A549 (cell line): ENCODE measurements around the gene KCNN4. TPM values are rescaled to one million over a fixed set of nuclear protein-coding genes. Genes with fewer than 3 reads are reported as not detected.

Source experiments
- ATAC-seq, 2 experiments: fragments of 200-7000 bp in 1 of 2; fragments of >200 bp in 1 of 2; cut with Nextera tagmentation in 1 of 2; cut with Tn5 transposase in 1 of 2; 3 replicates each; pipeline versions ENCODE4 v1.8.0 to v1.9.1; 2018 to 2020; ENCODE audit warnings: mild to moderate bottlenecking in 1 of 2, moderate library complexity in 1 of 2
- CTCF ChIA-PET: fragments of 300-600 bp; sonication (Branson Sonifier 250); formaldehyde crosslinking; extraction: SDS; loops from one replicate; lab custom pipeline; 2021; ENCODE audit warnings: antibody characterized with exemption, inconsistent platforms; lab: Yijun Ruan, JAX
- POLR2A ChIA-PET: fragments of 350-600 bp; formaldehyde crosslinking; extraction: SDS; loops from one replicate; lab custom pipeline; 2021; ENCODE audit warnings: antibody characterized with exemption, inconsistent platforms; lab: Yijun Ruan, JAX
- DNase-seq, 2 experiments: peaks; one replicate each; pipeline versions ENCODE4 v3.0.0 to v3.0.0-alpha.2; 2011 to 2016; ENCODE audit warnings: low read depth in 1 of 2, low spot score in 1 of 2
- FAIRE-seq: peaks from 2 replicates; lab custom pipeline; 2011; peaks lifted over from hg19 to GRCh38; lab: Jason Lieb, UNC
- H3K27ac ChIP-seq, 2 experiments: fragments of >200 bp; sonication (Bioruptor Twin); formaldehyde crosslinking; 3 replicates each; pipeline ENCODE4 v1.5.1; 2016 to 2017
- H3K4me1 ChIP-seq: fragments of >200 bp; sonication (Bioruptor Twin); formaldehyde crosslinking; 3 replicates; pipeline ENCODE4 v1.6.1; 2016
- H3K4me2 ChIP-seq: fragments of >200 bp; sonication (Bioruptor Twin); formaldehyde crosslinking; 3 replicates; pipeline ENCODE4 v1.6.1; 2016
- H3K4me3 ChIP-seq: fragments of >200 bp; sonication (Bioruptor Twin); formaldehyde crosslinking; 3 replicates; pipeline ENCODE4 v1.5.1; 2016
- H3K9me3 ChIP-seq: fragments of >200 bp; sonication (Bioruptor Twin); formaldehyde crosslinking; 3 replicates; pipeline ENCODE4 v1.6.1; 2016
- BHLHE40 ChIP-seq: IDR thresholded peaks from 2 replicates; pipeline ENCODE4 v1.6.1; 2012; ENCODE audit warnings: low read depth, low read length, inconsistent platforms
- CBX2 ChIP-seq: fragments of 200-600 bp; sonication (generic); IDR thresholded peaks from 2 replicates; pipeline ENCODE4 v1.6.1; 2016; ENCODE audit warnings: low read depth, mild to moderate bottlenecking, borderline replicate concordance
- CHD4 ChIP-seq: fragments of 200-600 bp; sonication (generic); IDR thresholded peaks from 2 replicates; pipeline ENCODE4 v1.6.1; 2016; ENCODE audit warnings: antibody characterized with exemption, mild to moderate bottlenecking, borderline replicate concordance
- EHMT2 ChIP-seq: fragments of 200-600 bp; sonication (generic); IDR thresholded peaks from 2 replicates; pipeline ENCODE4 v1.6.1; 2016; ENCODE audit warnings: antibody characterized with exemption, low read depth, mild to moderate bottlenecking, moderate library complexity
- ESRRA ChIP-seq: fragments of 150-350 bp; IDR thresholded peaks from 2 replicates; pipeline ENCODE4 v1.6.1; 2014; ENCODE audit warnings: mild to moderate bottlenecking, low read length, borderline replicate concordance
- FOSB ChIP-seq: fragments of 250-450 bp; sonication (Bioruptor Pico); IDR thresholded peaks from 2 replicates; pipeline ENCODE4 v1.5.0; 2020; ENCODE audit warnings: mild to moderate bottlenecking, moderate library complexity
- FOSL2 ChIP-seq, 2 experiments: fragments of 450-650 bp in 1 of 2; fragments of >200 bp in 1 of 2; sonication (Bioruptor Twin) in 1 of 2; formaldehyde crosslinking; IDR thresholded peaks; 2 replicates each; pipeline versions ENCODE4 v1.5.0 to v1.6.1; 2016 to 2020; ENCODE audit warnings: mild to moderate bottlenecking in 1 of 2, moderate library complexity in 1 of 2
- HDAC2 ChIP-seq: fragments of 200-600 bp; sonication (generic); IDR thresholded peaks from 2 replicates; pipeline ENCODE4 v1.6.1; 2016
- HEYL ChIP-seq: fragments of 250-450 bp; sonication (Bioruptor Pico); IDR thresholded peaks from 2 replicates; pipeline ENCODE4 v1.8.0; 2021; ENCODE audit warnings: mild to moderate bottlenecking, moderate library complexity
- JUN ChIP-seq, 2 experiments: fragments of >200 bp; sonication (Bioruptor Twin); formaldehyde crosslinking; IDR thresholded peaks; 2 replicates in 1 of 2; 3 replicates in 1 of 2; pipeline ENCODE4 v1.6.1; 2016 to 2017
- JUNB ChIP-seq: fragments of >200 bp; sonication (Bioruptor Twin); formaldehyde crosslinking; IDR thresholded peaks from 2 replicates; pipeline ENCODE4 v1.6.1; 2016
- MAFK ChIP-seq: fragments of 450-650 bp; IDR thresholded peaks from 2 replicates; pipeline ENCODE4 v1.6.1; 2014; ENCODE audit not compliant: partially characterized antibody
- MYC ChIP-seq: IDR thresholded peaks from 2 replicates; pipeline ENCODE4 v1.6.1; 2012; ENCODE audit warnings: mild to moderate bottlenecking, inconsistent platforms, low read length, improper control_type of control experiment, borderline replicate concordance
- NFE2L2 ChIP-seq: fragments of 150-350 bp; conservative IDR thresholded peaks from 2 replicates; pipeline ENCODE4 v1.6.1; 2014; ENCODE audit warnings: low read length
- PHF8 ChIP-seq: fragments of 200-600 bp; sonication (generic); IDR thresholded peaks from 2 replicates; pipeline ENCODE4 v1.6.1; 2016; ENCODE audit warnings: low read depth, mild to moderate bottlenecking, antibody characterized with exemption, moderate library complexity, borderline replicate concordance
- POLR2AphosphoS2 ChIP-seq: conservative IDR thresholded peaks from 2 replicates; pipeline ENCODE4 v1.6.1; 2012; ENCODE audit warnings: low read length, improper control_type of control experiment, inconsistent platforms
- RARB ChIP-seq: fragments of 250-450 bp; sonication (Bioruptor Pico); IDR thresholded peaks from 2 replicates; pipeline ENCODE4 v1.8.0; 2021; ENCODE audit warnings: mild to moderate bottlenecking, moderate library complexity
- RCOR1 ChIP-seq: fragments of 150-350 bp; IDR thresholded peaks from 2 replicates; pipeline ENCODE4 v1.6.1; 2014; ENCODE audit warnings: antibody characterized with exemption, low read length, low read depth
- RNF2 ChIP-seq: fragments of 200-600 bp; sonication (generic); IDR thresholded peaks from 2 replicates; pipeline ENCODE4 v1.6.1; 2016; ENCODE audit warnings: low read depth, mild to moderate bottlenecking, antibody characterized with exemption, moderate library complexity, borderline replicate concordance
- SMC3 ChIP-seq: fragments of >200 bp; sonication (Bioruptor Twin); formaldehyde crosslinking; IDR thresholded peaks from 3 replicates; pipeline ENCODE4 v1.6.1; 2018; ENCODE audit warnings: inconsistent platforms
- TFCP2L1 ChIP-seq: fragments of 250-450 bp; sonication (Bioruptor Pico); IDR thresholded peaks from 2 replicates; pipeline ENCODE4 v1.5.0; 2021; ENCODE audit warnings: mild to moderate bottlenecking
- ZSCAN20 ChIP-seq: fragments of 250-450 bp; sonication (Bioruptor Pico); IDR thresholded peaks from 2 replicates; pipeline ENCODE4 v1.8.0; 2022; ENCODE audit warnings: mild to moderate bottlenecking, moderate library complexity
- WGBS: methylation state at CpG from one replicate; pipeline ENCODE4 v1.1.6; 2017; ENCODE audit errors: missing lambda C conversion rate; 5-methylcytosine and 5-hydroxymethylcytosine counted together
- polyA plus RNA-seq, 4 experiments: library from polyadenylated mRNA; depleted of rRNA in 3 of 4; stranded (reverse); fragments of >200 nt; fragmentation: RNase III in 1 of 4; extraction: RNeasy Plus Mini Kit Qiagen cat#74134 plus additional on column Dnase treatment in 1 of 4; gene quantifications; 2 replicates in 3 of 4; 3 replicates in 1 of 4; pipeline ENCODE4 v1.2.3, GENCODE V29; 2011 to 2017
- TF ChIP-seq, protein P1 (sequence below): fragments of 450-650 bp; IDR thresholded peaks from 2 replicates; pipeline ENCODE4 v1.6.1; 2014; ENCODE audit warnings: antibody characterized with exemption
- TF ChIP-seq, protein P2 (sequence below): fragments of 250-450 bp; sonication (Bioruptor Pico); IDR thresholded peaks from 2 replicates; pipeline ENCODE4 v1.5.0; 2020; ENCODE audit warnings: low read depth, mild to moderate bottlenecking, moderate library complexity
- TF ChIP-seq, protein P3 (sequence below): fragments of 200-600 bp; sonication (generic); IDR thresholded peaks from 2 replicates; pipeline ENCODE4 v1.6.1; 2016; ENCODE audit warnings: antibody characterized with exemption, mild to moderate bottlenecking, moderate library complexity

KCNN4 gene
- polyA plus RNA-seq, 2 of the 4 experiments (the other 2 are of a cell fraction): 15.7 to 21.0 TPM

DNA sequence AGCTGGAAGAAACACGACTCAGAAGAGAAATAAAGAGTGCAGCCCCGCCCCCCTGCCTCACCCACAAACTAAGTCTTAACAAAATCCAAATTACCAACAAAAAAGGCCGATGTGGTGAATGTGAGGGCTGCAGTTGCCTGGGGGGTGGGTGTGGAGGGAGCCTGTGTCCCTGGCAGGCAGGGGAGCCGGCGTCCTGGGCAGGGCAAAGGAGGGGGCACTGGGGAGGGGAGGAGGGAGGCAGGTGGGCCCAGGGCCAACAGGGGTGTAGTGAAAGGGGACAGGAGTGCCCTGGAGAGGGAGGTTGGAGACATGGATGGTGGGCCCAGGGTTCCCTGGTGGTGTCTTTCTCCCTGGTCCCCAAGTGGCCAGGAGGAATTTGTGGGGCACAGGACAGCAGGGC, 60.9 kb downstream of the KCNN4 start:
- ChIA-PET POLR2A (no interaction called here), CTCF (interaction anchor here (1.0 to 1.1 kb wide), 2 partner anchors 12 to 42 kb away, joined by 3 read pairs; no protein-coding TSS in a partner anchor)
- H3K4me2 ChIP-seq: no peak overlapping the region
- ATAC-seq (no peak), DNase-seq (no peak), FAIRE-seq (no peak)
- whole genome bisulfite sequencing: 73% methylated on average over 5 of the region's 5 CpGs
- H3K4me3 ChIP-seq: no peak overlapping the region
- TF ChIP-seq, protein P1, sequence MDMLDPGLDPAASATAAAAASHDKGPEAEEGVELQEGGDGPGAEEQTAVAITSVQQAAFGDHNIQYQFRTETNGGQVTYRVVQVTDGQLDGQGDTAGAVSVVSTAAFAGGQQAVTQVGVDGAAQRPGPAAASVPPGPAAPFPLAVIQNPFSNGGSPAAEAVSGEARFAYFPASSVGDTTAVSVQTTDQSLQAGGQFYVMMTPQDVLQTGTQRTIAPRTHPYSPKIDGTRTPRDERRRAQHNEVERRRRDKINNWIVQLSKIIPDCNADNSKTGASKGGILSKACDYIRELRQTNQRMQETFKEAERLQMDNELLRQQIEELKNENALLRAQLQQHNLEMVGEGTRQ: no peak
- no peak for TF ChIP-seq ZSCAN20
- TF ChIP-seq MYC: no peak
- TF ChIP-seq CHD4: no peak
- TF ChIP-seq FOSB (CRISPR knock-in tag): no peak
- TF ChIP-seq RCOR1: no peak
- no peak for TF ChIP-seq TFCP2L1 (CRISPR knock-in tag)
- TF ChIP-seq JUNB: no peak
- H3K27ac ChIP-seq: peak overlapping the region in 1 of 2 experiments; percentile 38; a peak in 1 of 6 replicates
- H3K4me1 ChIP-seq: no peaks in the 10 kb centered on the region
- H3K9me3 ChIP-seq: no peaks in the 10 kb centered on the region

DNA sequence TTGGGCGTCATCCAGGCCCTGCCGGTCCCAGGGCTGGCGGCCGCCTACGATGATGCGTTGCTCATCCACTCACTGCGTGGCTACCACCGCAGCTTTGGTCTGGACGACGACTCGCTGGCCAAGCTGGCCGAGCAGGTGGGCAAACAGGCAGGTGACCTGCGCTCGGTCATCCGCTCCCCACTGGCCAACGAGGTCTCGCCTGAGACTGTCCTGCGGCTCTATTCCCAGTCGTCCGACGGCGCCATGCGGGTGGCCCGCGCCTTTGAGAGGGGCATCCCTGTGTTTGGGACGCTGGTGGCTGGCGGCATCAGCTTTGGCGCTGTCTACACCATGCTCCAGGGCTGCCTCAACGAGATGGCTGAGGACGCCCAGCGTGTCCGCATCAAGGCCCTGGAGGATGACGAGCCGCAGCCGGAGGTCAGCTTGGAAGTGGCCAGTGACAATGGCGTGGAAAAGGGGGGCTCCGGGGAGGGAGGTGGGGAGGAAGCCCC, 61.4 kb downstream of the KCNN4 start:
- Histone ChIP-seq H3K4me1 (no peaks in the 10 kb centered on the region), H3K9me3 (no peaks in the 10 kb centered on the region), H3K4me3 (no peak overlapping the region), H3K27ac (no peak overlapping the region), H3K4me2 (no peak overlapping the region)
- no peak for TF ChIP-seq FOSB (CRISPR knock-in tag)
- no peak for TF ChIP-seq SMC3
- no peak for TF ChIP-seq CHD4
- no peak for TF ChIP-seq ESRRA
- no peak for TF ChIP-seq RARB
- no peak for TF ChIP-seq FOSL2 (IDR thresholded peaks at IDR 0.05)
- no peak for TF ChIP-seq FOSL2 (CRISPR knock-in tag; IDR thresholded peaks at IDR 0.05)
- TF ChIP-seq BHLHE40: no peak
- TF ChIP-seq NFE2L2: no peak
- TF ChIP-seq, protein P2, sequence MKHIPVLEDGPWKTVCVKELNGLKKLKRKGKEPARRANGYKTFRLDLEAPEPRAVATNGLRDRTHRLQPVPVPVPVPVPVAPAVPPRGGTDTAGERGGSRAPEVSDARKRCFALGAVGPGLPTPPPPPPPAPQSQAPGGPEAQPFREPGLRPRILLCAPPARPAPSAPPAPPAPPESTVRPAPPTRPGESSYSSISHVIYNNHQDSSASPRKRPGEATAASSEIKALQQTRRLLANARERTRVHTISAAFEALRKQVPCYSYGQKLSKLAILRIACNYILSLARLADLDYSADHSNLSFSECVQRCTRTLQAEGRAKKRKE (CRISPR knock-in tag): no peak
- ChIA-PET POLR2A (interaction anchor here (0.5 kb wide), 1 partner anchor 50 kb away, joined by 3 read pairs; the partner anchor contains the start of gene PLAUR), CTCF (interaction anchor here (1.0 to 1.1 kb wide), 2 partner anchors 13 to 42 kb away, joined by 3 read pairs; no protein-coding TSS in a partner anchor)
- FAIRE-seq: no peak
- 93% methylated on average over 34 of the region's 37 CpGs for WGBS
- DNase-seq: no peak
- no peak for ATAC-seq

DNA sequence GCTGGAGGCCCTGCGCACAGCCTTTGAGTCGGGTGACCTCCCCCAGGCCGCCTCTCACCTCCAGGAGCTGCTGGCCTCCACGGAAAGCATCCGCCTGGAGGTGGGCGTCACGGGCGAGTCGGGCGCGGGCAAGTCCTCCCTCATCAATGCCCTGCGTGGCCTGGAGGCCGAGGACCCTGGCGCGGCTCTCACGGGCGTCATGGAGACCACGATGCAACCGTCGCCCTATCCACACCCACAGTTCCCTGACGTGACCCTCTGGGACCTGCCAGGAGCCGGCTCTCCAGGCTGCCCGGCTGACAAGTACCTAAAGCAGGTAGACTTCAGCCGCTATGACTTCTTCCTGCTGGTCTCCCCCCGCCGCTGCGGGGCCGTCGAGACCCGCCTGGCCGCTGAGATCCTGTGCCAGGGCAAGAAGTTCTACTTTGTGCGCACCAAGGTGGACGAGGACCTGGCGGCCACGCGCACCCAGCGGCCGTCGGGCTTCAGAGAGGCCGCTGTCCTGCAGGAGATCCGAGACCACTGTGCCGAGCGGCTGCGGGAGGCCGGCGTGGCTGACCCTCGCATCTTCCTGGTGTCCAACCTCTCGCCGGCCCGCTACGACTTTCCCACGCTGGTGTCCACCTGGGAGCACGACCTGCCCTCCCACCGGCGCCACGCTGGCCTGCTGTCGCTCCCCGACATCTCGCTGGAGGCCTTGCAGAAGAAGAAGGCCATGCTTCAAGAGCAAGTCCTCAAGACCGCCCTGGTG, 62.0 kb downstream of the KCNN4 start:
- no peak for FAIRE-seq
- H3K4me1 ChIP-seq: no peaks in the 10 kb centered on the region
- TF ChIP-seq MAFK: no peak
- TF ChIP-seq RNF2: no peak
- TF ChIP-seq HEYL: no peak
- TF ChIP-seq, protein P3, sequence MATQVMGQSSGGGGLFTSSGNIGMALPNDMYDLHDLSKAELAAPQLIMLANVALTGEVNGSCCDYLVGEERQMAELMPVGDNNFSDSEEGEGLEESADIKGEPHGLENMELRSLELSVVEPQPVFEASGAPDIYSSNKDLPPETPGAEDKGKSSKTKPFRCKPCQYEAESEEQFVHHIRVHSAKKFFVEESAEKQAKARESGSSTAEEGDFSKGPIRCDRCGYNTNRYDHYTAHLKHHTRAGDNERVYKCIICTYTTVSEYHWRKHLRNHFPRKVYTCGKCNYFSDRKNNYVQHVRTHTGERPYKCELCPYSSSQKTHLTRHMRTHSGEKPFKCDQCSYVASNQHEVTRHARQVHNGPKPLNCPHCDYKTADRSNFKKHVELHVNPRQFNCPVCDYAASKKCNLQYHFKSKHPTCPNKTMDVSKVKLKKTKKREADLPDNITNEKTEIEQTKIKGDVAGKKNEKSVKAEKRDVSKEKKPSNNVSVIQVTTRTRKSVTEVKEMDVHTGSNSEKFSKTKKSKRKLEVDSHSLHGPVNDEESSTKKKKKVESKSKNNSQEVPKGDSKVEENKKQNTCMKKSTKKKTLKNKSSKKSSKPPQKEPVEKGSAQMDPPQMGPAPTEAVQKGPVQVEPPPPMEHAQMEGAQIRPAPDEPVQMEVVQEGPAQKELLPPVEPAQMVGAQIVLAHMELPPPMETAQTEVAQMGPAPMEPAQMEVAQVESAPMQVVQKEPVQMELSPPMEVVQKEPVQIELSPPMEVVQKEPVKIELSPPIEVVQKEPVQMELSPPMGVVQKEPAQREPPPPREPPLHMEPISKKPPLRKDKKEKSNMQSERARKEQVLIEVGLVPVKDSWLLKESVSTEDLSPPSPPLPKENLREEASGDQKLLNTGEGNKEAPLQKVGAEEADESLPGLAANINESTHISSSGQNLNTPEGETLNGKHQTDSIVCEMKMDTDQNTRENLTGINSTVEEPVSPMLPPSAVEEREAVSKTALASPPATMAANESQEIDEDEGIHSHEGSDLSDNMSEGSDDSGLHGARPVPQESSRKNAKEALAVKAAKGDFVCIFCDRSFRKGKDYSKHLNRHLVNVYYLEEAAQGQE: no peak
- TF ChIP-seq CBX2: no peak
- TF ChIP-seq NFE2L2: no peak
- no peak for TF ChIP-seq POLR2AphosphoS2
- no peak for TF ChIP-seq JUN (IDR thresholded peaks at IDR 0.05)
- no peak for TF ChIP-seq FOSL2 (IDR thresholded peaks at IDR 0.05)
- TF ChIP-seq FOSL2 (CRISPR knock-in tag; IDR thresholded peaks at IDR 0.05): no peak
- no peak for TF ChIP-seq EHMT2
- TF ChIP-seq RCOR1: no peak
- TF ChIP-seq PHF8: no peak
- no peak for TF ChIP-seq HDAC2
- TF ChIP-seq, all 56 proteins: peak for 0
- no peak overlapping the region for H3K4me3 ChIP-seq
- WGBS: 90% methylated on average over 58 of the region's 60 CpGs
- H3K9me3 ChIP-seq: no peaks in the 10 kb centered on the region
- ATAC-seq (no peak), DNase-seq (no peak)
- CTCF ChIA-PET: interaction anchor here (1.0 to 1.9 kb wide), 5 partner anchors 10 to 41 kb away, joined by 3 to 8 read pairs (median 3); no protein-coding TSS in a partner anchor
- POLR2A ChIA-PET: interaction anchor here (0.5 kb wide), 1 partner anchor 49 kb away, joined by 3 read pairs; the partner anchor contains the start of gene PLAUR
- no peak overlapping the region for H3K27ac ChIP-seq
- no peak overlapping the region for H3K4me2 ChIP-seq
